ENCODE data around the gene HADHB.

HADHB gene

DNA sequence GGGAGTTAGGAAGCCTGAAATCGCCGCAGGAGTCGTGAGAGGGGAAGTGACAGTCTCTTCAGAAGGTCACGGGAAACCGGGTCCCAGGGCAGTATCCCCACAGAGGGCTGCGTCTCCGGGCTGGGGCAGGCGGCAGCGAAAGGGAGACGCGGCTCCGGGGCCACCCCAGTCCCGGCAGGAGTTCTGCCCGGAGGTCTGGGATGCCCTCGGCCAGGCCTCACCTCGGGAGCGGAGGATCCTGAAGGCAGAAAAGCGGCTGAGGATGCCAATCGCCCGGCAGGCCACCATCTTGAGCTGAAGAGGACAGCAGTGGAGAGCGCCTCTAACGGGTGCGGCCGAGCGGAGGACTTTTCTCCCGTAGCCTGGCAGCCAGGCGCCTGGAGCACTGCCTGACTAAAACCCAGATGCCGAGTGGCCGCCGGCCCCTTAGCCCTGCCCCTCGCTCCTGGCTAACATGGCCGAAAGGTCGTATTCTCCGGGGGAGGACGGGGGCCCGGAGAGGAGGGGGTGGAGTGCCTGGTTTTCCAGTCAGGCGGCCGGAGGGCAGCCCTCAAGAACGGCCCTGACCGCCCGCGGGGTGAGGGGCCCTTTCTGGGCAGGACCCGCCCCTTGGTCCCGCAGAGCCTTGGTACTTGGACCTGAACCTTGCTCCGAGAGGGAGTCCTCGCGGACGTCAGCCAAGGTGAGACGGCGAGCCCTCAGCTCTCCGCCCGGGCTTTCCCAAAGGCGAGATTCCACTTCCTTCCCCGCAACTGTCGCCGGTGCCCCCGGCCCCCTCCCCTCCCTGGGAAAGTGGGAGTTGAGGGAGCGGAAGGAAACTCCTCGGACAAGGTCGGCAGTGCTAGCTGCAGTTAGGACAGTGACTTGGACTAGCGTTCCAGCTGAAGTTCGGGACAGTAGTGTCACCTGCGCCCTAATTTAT, at the start of gene HADHB, which contains the start of gene HADHA:
HADHB (plus strand) TSS at position 631 of the 922 bp plus-strand sequence. CDS start 9,316 bp downstream, outside the sequence.
HADHA (minus strand) TSS at position 324 of the 922 bp plus-strand sequence; CDS start at position 288, 36 bp downstream.
- DNase-seq (ENCODE audit: low read depth), result peak; percentile 94
- peak within 1 kb of the TSS; percentile 83 for H3K4me3 ChIP-seq (replicated peaks; ENCODE audit: low read depth, low read length)
- TF ChIP-seq, protein P1, sequence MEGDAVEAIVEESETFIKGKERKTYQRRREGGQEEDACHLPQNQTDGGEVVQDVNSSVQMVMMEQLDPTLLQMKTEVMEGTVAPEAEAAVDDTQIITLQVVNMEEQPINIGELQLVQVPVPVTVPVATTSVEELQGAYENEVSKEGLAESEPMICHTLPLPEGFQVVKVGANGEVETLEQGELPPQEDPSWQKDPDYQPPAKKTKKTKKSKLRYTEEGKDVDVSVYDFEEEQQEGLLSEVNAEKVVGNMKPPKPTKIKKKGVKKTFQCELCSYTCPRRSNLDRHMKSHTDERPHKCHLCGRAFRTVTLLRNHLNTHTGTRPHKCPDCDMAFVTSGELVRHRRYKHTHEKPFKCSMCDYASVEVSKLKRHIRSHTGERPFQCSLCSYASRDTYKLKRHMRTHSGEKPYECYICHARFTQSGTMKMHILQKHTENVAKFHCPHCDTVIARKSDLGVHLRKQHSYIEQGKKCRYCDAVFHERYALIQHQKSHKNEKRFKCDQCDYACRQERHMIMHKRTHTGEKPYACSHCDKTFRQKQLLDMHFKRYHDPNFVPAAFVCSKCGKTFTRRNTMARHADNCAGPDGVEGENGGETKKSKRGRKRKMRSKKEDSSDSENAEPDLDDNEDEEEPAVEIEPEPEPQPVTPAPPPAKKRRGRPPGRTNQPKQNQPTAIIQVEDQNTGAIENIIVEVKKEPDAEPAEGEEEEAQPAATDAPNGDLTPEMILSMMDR (IDR thresholded peaks at IDR 0.05; ENCODE audit: low read length, missing control alignments), result peak; percentile 23

DNA sequence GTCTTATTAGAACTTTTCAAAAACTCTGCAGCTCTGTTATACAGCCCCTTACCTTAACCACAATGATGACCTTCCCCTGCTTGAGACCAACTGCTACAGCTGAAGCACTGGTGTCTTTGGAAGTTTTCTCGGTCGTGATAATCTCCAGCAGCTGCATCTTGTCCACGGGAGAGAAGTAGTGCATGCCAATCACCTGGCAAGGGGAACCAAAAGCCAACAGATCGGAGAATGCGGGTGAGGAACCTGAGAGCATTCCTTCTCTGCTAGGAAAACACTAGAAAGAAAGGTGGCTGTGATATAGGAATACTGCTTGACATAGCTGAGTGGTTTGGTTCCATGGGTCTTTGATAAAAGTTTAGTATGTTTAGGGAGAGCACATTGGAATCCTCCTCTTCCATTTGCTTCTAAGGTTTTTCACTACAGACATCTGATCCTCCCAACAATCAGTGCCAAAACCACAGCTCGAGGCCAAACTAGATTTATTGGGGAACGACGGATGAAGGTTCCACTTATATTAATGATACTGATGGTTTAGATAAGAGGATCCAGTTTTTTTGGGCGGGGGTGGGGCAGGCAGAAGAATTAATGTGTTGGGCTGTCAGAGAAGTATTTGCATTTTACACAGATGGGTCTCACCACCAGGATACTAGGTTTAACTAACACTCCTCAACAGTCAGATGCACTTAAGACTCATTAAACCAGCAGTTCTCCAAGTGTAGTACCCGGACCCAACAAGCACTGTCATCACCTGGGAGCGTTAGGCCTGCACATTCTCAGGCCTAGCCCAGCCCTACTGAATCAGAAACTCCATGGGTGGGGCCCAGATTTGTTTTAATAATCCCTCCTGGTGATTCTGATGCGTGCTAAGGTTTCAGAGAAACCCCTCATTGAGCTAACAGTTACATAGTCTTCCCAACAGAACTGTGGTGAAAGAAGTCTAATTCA, 49.4 kb upstream of the HADHB start:
- DNase-seq (ENCODE audit: low read depth), result no peak
- H3K4me3 ChIP-seq (replicated peaks; ENCODE audit: low read depth, low read length), result no peak overlapping the region
- TF ChIP-seq, protein P1 (IDR thresholded peaks at IDR 0.05; ENCODE audit: low read length, missing control alignments), result no peak

GRCh38 chr2:26196683-26197418, 47.9 kb upstream of the HADHB start:
- TF ChIP-seq, protein P1 (IDR thresholded peaks at IDR 0.05; ENCODE audit: low read length, missing control alignments), result no peak
- no peak overlapping the region for H3K4me3 ChIP-seq (replicated peaks; ENCODE audit: low read depth, low read length)
- no peak for DNase-seq (ENCODE audit: low read depth)

DNA sequence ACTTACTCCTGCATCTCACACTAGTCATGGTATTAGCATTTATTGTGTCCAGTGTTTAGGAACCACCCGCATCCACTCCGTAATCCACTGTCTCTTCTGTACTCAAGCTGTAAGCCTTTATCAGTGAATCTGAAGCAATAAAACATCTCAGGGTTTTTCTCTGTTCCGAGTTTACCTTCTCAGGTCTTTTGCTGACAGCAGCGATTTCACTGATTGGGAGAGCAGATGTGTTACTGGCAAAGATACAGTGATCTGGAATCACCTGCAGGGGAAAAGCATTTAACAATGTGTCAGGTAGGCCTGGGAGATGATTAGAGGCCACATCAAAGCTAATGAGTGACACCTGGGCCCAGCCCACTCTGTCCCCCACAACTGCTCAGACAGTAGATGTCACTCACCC, 47.2 kb upstream of the HADHB start:
- TF ChIP-seq, protein P1 (IDR thresholded peaks at IDR 0.05; ENCODE audit: low read length, missing control alignments), result no peak
- no peak for DNase-seq (ENCODE audit: low read depth)

DNA sequence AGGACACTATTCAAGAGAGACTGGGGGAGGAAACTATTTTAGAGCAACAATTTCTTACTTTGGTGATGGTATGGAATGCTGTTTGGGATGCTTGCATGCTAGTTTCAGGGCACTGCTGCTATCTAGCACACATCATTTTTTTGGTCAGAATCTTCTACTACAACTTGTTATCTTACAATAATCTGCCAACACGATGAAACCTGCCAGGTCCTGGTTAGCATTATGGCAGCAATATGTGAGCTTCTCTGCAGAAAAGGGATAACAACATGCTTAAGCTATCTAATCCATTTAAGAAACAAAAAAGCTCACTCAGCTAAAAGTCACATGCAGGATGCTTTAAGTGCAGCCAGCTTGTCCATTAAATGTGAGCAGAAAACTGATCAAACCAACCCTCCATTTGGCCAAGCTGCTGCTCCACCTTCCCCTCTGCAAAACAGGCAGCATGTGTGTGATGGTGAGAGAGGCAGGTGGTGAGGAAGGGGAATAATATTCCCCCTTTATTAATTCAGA, 41.7 kb upstream of the HADHB start:
- no peak overlapping the region for H3K4me3 ChIP-seq (replicated peaks; ENCODE audit: low read depth, low read length)
- TF ChIP-seq, protein P1 (IDR thresholded peaks at IDR 0.05; ENCODE audit: low read length, missing control alignments), result no peak
- no peak for DNase-seq (ENCODE audit: low read depth)

More for the DNA sequence above, 47.2 kb upstream of the HADHB start:
- no peak overlapping the region for H3K4me3 ChIP-seq (replicated peaks; ENCODE audit: low read depth, low read length)

- TF ChIP-seq, protein P1 (IDR thresholded peaks at IDR 0.05; ENCODE audit: low read length, missing control alignments), result no peak
- DNase-seq (ENCODE audit: low read depth), result no peak
Measured at GRCh38 chr2:26203906-26204305, 40.8 kb upstream of the HADHB start.

More at GRCh38 chr2:26203906-26204305, 40.8 kb upstream of the HADHB start:
- H3K4me3 ChIP-seq (replicated peaks; ENCODE audit: low read depth, low read length), result no peak overlapping the region

Measured in fibroblast of pulmonary artery (primary cell).